ENCODE data around the gene TMEM89.

The TMEM89 gene

DNA sequence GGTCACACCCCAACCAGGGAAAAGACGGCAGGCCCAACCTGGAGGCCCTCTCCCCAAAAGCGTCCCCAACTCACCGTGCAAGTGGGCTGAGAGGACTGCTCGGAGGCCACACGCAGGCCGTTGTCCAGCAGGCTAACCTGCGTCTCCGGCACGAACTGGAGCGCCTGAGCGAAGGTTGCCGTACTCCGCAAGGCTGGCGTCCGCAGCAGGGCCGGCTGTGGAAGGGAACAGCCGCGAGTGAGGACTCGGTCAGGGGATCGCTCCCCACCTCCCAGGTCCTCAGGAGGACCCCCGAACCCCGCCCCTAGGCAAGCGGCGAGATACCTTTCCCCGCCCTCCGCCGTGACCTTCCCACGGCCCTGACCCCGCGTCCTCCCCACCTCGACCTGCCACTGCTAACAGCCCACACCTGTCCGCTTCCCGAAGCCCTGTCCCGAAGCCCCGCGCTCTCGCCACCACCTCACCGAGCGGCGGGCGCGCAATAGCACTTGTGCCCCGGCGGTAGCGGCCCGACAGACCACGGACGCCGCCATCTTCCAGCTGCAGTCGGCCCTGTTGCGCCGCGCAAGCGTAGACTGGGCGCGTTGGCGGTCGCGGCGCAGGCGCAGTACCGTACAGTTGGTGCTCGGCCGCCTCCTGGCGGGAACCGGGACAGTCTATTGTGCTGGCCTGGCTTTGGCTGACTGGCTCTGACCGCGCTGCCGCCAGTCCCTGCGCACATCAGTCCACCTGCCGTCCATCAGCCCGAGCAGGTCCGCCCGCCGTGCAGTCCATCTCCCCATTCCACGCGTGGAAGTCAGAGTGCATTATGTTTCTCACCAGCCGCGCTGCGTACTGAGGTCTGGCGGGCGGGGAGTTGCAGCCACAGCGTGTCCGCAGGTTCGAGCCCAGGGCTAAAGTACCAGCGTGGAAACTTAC lies 12.2 kb downstream of the TMEM89 start, which contains the start of gene UQCRC1:
TSS of gene UQCRC1 (minus strand) at position 559 of the 918 bp plus-strand sequence. CDS start at position 533, 26 bp downstream.
- DNase-seq: peak; percentile 84

DNA sequence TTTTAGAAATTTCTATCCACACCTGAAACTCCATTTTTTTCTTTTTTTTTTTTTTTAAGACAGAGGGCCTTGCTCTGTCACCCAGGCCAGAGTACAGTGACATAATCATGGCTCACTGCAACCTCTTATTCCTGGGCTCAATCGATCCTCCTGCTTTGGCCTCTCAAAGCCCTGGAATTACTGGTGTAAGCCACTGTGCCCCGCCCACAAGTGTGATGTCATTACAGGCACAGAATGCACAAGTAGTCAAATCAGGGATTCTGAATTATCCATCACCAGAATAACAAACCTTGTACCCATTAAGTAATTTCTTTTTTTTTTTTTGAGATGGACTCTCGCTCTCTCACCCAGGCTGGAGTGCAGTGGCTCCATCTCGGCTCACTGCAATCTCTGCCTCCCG lies 14.1 kb downstream of the TMEM89 start:
- DNase-seq: no peak

DNA sequence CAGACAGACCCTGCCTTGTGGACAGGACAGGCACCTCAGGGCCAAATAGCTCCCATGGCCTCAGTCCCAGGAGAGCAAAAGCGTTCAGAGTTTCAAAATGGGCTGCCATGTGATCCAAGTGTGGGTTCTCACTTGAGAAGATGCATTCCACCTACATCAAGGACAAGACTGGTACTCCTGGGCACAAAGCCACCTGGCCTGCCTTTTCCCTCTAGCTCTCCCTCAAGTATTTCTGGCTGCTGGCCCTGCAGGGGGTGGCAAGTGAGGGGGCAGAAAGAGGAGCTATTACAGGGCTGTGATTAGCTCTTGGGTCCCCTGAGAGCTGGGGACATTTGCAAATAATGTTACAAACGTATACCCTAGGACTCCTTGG lies 20.0 kb downstream of the TMEM89 start:
- no peak for DNase-seq

DNA sequence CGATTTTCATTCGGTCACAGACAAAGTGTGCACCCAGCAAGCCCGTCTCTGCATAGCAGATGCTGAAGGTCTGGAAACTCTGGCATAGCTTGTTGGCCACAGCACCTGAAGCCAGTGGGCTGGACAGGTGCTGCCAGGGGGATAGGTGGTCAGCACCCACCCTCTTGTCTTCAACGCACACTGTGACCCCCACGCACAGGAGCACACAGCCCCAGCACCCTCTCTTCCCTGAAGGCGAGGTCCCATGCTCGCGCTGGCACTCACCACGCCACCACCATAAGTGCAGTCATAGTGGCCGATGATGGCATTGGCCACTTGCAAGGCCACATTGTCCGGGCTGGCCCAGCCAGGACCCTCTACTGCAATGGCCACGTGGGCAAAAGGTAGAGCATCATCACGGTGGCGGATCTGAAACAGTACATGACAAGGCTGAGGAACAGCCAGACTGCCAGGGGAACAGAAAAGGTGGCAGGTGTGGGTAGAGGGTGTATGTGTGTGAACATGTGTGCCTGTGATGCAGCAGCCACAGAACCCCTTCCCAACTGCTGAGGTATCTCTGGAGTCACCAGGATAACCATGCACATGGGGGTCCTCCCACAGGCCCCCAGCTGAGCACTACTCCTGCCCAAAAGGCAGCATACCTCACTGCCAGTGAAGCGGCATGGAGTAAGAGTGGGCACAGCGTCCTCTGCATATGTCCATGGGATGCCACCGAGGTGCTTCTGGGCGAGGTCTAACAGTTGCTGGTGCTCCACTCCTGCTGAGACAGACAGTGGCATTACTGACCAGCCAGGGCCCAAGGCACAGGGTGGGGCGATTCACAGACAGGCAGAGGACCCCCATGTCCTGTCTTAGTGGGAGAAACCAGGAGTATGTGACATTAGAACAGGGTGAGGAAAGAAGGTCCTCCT lies 20.6 kb downstream of the TMEM89 start:
- no peak for DNase-seq

DNA sequence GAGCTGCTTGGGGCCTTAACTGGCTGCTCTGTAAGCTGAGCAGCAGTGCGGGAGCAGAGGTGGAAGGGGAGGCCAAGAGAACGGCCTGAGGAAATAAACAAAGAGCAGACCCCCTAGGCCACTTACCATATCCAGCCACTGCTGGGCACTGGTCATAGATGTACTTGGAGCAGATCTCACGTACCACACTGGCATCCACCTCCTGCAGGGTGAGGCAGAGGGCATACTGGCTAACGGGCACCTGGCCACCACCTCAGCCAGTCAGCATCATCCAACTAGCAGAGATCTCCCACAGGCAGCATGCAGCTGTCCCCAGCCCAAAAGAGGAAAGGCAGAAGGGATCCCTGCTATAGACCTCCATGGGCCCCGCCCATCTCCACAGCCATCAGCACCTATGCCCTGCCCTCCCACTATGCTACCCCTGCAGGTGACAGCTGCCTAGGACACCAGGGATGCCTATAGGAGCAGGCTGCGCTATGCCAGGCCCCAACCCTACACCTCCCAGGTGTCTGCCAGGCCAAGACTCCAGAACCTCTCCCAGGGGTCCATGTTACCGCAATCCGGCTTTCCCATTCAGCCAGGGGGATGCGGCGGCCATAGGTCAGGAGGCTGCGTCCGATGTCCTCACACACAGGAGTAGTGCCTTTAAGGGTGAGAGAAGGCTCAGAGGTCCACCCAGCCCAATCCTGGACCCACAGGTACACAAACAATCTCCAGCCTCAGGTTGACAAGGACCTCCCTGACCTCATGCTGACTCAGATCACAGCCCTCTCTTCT lies 21.9 kb downstream of the TMEM89 start:
- no peak for DNase-seq

DNA sequence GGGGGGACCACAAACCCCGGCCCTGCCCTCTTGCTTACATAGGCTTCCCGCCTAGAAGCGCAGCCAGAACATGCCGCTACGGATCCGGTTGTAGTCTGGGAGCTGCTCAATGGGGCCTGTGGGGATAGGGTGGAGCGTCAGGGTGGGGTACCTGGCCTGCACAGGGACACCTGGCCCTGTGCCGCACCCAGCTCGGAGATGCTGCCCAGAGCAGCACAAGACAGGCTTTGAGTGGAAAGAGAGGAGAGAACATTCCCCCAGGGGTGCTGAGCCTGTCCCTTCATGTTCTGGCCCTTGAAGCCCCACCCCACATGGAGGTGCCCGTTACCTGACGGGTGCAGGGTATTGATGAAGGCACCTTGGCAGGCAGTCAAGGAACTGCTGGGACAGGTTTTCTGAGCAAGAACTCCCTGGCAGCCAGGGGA lies 22.5 kb downstream of the TMEM89 start:
- DNase-seq: no peak

DNA sequence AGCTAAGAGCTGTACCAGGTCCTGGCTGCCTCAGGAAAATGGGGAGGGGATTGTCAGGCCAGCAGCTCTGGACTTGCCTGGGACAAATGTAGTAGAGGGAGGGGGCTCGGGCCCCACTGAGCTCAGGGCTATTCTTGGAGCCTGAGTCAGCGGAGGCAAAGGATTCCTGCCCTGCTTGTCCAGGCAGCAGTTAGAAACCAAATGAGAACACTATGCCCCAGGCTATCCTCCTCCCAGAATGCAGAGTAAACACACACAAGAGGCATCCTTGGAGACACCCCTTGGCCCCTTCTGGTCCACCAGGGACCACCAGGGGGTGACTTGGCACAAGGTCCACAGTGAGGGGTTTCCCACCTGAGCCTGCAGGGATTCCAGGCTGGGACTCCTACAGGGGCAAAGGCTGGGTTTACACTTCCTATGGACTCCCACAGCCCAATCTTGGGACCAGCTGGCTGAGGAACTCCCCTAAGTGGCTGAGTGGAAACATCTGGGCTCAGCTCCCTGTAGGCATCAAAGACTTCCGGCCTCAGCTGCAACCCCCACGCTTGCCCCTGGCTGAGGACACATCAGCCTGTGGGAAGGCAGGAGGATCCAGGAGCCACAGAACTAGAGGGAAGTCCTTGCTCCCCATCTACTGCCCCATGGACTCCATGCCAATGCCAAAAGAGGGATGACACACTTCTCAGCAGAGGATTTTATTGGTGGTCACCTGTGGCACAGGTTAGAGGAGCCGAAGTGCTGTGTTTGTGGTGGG lies 23.1 kb downstream of the TMEM89 start:
- DNase-seq: peak; percentile 71 to 75

DNA sequence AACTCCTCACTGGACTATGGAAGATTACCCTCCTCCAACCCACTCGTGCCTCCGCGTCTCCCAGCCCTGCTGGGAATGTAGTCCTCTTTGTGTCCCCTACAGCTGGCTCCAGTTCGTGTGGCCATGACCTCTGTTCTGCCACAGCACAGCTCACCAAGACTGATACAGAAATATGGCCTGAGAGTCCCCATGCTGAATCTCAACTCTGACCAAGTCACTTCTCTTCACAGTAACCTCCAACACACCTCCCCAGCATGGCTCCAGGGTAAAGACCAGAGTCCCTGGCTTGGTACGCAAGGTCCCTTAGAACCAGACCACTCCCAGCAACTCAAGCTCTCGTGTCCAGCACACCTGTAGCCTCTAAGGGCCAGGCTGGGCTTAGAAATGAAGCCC lies 24.2 kb downstream of the TMEM89 start:
- no peak for DNase-seq

DNA sequence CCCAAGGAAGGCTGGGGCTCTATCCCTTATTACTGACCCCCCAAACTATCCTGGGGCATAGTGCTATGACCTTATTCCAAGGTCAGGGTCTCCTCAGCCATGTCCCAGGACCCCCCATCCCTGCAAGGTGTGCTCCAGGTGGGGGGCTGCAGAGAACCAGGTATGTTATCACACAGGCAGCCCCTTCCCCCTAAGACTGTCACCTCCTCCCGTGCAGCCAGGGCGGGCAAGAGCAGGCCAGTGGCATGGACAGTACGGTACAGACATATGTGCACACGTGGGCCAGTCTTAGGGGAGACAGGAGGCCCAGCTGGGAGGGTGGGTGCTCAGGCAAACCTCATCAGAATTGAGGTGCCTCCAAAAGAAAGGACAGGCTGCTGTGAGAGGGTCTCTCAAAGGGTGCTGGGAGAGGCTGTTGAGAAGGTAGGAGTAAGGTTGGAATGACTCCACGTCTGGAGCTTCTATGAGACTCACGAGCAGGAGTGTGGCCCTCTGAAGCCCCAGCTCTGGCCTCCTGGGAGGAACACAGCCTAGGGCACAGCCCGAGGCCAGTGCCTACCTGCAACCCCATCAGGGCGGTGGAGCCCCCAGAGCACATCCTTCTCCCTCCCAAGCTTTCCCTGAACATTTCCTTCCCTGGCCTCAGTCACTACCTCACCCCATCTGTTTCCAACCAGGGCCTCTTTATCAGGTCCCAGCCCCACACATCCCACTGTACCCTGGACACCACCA lies 24.7 kb downstream of the TMEM89 start:
- no peak for DNase-seq

DNA sequence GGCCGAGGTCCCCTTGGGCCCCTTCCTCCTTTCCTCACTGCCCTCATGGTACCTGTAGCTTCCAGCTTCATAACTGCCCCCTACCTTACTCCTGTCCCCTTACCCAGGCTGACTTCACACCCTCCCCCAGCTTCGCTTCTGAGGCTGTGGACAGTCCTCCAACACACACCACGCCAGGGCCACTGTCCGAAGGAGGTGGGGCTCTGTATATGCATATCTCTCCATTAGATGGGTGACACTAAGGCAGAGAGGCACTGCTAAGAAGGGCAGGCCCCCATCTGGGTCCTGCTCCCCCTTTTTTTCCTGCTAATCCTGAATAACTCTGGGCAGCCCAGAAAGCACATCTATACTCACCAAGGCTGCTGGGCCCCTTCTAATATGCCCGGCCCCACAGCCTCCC lies 25.4 kb downstream of the TMEM89 start:
- DNase-seq: no peak

DNA sequence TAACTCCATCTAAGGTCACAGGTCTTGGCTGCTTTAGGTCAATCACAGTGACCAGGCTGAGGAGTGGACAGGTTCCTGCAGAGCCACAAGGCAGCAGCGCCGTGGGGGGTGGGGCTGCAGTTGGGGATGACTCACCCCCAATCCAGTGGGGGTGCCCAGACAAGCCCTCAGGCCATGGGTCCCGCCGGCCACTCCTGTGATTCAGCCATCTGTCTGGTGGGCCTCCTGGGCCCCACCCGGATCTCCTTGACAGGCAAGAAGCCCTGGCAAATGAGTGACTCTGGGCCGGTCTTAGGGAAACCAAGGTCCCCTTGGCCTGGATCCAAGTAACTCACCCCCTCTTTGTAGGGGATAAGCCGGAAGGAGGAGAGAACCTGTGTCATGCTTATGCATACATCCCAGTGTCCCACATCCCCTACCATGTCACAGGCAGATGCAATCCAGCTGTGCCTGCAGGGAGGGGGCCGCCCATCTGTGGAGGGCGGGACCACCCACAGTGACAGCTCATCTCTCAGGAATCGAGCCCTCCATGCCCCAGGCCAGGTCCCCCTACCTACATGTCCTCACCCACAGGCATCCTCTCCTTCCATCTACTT lies 25.9 kb downstream of the TMEM89 start:
- DNase-seq: no peak

DNA sequence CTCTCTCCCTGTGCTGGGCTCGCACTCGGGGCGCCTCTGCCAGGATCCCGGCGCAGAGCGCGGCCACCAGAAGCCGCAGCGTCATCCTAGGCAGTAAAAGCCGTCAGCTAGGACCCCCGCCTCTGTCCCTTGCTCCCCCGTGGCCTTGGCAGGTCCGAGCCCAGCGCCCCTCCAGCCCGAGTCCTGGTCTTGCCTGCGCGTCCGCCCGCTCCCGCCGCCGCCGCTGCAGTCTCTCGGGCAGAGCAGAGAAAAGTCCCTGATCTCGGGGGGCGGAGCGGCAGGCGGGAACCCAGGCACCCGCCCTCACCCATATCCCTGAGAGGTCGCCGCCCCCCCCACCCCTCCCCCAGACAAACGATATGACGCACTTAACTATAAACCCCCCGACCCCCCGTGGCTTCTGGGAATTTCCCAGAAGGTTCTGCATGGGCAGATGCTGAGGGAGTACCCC lies 26.5 kb downstream of the TMEM89 start, which contains the start of gene COL7A1:
TSS of gene COL7A1 (minus strand) at position 255 of the 451 bp plus-strand sequence. CDS start at position 85, 170 bp downstream.
- no peak for DNase-seq

DNA sequence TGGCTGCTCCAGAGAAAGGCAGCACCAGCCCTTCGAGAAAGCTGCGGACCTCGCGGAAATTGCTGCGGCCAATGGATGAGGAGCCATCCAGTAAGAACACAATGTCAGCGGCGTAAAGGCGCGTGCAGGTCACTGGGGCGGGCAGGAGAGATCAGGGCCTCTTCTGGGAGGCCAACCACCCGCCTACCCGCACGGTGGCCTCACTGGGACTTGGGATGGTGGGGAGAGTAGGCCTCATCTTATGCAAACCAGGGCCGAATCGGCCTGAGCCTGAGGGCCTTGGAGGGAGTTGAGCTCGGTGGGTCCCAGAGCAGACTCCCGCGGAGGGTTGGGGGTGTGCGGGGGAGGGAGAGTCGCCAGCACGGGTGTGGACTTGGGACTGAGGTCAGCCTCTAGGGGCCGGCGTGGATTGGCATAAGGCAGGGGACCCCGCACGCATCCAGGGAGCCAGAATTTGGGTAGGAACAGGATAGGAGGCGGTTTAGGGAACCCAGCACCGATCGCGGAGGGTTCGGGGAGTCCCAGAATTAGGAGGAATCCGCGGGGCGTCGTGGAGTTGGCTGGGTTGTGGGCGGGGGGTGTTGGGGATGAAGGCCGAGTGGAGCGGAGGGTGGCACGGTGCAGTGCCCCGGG lies 27.0 kb downstream of the TMEM89 start:
- no peak for DNase-seq

DNA sequence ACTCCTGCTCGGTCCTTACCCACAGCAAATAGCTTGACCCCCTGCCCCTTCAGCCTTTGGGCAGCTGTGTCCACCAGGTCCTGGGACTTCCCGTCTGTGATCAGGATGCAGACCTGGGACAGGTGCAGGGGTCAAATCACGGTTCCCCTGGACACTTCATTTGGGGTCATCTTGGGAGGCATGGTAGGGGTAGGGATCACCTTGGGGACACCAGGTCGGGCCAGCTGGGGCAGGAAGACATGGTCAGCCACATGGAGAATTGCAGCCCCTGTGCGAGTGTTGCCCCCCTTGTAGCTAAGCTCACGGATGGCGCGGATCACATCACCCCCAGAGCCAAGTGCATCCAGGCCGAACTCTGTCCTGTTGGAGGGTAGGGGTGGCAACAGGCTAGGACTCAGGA lies 28.2 kb downstream of the TMEM89 start:
- DNase-seq: no peak

DNA sequence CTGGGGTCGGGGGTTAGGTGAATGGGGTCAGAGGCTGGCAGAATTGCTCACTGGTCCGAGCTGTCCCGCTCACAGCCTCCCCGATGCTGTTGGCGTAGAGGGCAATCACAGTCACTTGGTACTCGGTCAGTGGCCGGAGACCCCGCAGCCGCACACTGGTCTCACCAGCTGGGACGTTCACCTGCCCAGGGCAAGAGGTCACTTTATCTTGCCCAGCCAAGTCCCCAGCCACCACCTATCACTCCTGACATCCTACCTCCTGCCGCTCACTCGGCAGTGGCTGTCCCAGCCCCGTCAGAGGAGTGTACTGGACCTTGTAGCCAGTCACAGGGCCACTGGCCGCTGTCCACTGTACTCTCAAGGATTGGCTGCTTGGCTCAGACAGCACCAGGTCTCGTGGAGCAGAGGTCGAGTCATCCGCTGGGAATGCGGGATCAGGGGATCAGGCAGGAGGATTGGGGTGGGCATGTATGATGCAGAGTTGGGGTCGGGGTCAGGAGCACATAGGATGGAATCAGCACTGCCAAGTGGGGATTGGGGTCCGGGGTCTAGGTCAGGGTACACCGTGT lies 29.0 kb downstream of the TMEM89 start:
- DNase-seq: no peak

DNA sequence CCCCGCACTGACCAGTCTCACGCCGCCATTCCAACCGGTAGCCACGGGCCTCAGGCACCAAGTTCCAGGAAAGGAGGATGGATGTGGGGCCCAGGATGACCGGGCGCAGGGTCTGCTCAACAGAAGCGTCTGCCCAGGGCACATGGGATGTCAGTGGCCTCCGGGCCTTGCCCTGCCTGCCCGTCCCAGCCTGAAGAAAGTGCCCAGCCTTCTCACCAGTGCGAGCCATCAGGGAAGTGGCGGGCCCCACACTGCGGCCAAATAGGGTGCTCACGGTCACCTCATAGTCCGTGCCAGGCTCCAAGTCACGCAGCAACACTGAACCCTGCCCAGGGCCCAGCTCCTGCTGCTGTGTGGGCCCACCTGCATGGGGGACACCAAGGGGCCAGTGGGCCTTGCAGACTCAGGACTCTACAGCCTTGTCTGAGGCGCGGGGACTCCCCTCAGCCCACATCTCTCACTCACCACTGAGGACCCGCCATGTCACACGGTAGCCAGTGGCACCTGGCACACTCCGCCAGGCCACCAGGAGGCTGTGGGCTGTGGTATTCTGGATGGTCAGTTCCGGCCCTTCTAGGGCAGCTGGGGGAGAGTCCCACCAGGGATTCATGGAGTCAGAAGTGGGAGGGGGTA lies 29.6 kb downstream of the TMEM89 start:
- DNase-seq: no peak

DNA sequence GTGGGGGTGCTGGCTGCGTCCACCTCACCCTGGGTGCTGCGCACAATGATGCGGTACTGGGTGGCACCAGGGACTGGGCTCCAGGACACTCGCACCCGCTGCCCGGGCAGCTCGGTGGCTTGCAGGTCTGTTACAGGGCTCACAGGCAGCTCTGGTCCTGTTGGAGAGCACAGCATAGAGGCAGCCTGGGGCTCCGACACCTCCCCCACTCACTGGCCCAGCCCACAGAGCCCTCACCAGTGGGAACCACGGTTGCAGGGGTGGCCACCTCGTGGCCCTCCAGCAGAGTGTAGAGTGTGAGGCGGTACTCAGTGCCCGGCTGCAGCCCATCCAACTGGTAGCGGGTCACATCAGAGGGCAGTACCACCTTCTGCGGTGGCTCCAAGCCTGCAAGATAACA lies 30.1 kb downstream of the TMEM89 start:
- no peak for DNase-seq

DNA sequence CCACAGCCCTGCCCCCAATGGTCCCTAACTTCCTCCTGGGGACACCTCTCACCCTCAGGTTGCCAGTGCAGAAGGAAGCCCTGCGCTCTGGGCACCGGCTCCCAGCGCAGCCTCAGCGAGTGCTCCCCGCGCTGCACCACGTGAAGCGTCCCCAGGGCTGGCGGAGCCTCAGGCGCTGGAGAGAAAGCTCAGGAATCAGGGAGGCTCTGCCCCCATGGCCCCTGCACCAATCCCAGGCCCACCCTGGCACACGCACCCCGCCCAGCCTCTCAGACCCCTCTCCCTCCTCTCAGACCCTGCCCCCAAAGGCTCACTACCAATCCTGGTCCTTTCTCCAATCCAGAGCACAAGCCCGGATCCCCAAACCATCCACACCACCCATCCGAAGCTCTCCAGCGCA lies 33.3 kb downstream of the TMEM89 start:
- no peak for DNase-seq

DNA sequence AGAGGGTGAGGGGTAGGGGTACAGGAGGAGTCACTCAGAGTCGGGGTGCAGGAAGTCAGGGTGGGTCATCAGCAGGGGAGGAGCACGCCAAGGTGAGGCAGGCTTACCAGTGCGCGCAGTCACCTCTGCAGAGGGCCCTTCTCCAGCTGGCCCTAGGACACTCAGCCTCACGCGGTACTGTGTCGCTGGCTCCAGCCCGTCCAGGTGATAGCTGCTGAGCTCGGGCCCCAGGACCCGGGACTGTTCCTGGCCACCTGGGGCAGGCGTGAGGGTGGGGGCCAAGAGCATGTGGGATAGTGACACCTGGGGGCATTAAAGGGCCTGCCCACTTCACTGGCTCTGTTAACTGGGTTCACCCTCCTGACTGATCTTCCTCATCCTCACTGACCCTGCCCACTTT lies 33.9 kb downstream of the TMEM89 start:
- DNase-seq: no peak

Measured in Kasumi-1 (cell line).